GM21619 (cell line): Measurements from ENCODE around the gene DNAAF3.
"Not testable (repeated sequence)": the region's sequence is repeated elsewhere in the genome, so short reads cannot be mapped to it uniquely, and the experiment has no call there.

Experiments used
- ATAC-seq: cut with Tn5 transposase; IDR thresholded peaks from one replicate; pipeline ENCODE4 v1.9.1; 2021; ENCODE audit not compliant: unreplicated experiment

Gene DNAAF3

DNA sequence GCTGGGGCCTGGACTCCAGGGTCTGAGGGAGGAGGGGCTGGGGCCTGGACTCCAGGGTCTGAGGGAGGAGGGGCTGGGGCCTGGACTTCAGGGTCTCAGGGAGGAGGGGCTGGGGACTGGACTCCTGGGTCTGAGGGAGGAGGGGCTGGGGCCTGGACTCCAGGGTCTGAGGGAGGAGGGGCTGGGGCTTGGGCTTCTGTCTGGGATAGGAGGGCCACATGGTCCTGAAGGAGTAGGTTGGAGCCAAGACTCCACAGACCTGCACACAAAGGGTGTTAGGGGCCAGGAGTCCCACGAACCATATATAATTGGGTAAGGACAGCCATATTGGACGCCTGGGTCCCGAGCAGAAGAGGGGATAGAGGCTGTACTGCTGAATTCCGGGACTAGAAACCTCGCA is 10.6 kb downstream of the DNAAF3 start:
- not testable (repeated sequence) for ATAC-seq

DNA sequence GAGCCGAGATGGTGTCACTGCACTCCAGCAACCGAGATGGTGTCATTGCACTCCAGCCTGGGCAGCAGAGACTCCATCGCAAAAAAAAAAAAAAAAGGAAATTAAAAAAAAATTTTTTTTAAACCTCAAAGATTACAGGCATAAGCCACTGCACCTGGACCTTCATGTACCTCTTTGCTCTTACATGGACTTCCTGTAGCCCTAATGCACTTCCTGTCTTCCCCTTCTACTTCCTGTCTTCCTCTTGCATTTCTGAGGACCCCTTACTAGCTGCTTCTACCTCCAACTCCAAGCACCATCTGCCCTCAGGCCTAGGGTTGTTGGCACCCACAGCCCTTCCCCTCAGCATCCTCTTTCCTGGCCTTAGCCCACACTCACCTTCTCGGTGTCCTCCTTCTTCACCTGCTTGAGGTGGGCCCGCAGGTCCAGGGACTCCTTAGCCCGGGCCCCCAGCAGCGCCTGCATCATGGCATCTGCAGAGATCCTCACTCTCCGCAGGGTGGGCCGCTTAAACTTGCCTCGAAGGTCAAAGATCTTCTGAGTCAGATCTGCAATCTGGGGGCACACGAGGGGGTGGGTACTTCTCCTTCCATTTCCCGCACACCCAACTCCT is 12.7 kb downstream of the DNAAF3 start:
- ATAC-seq, result no peak

DNA sequence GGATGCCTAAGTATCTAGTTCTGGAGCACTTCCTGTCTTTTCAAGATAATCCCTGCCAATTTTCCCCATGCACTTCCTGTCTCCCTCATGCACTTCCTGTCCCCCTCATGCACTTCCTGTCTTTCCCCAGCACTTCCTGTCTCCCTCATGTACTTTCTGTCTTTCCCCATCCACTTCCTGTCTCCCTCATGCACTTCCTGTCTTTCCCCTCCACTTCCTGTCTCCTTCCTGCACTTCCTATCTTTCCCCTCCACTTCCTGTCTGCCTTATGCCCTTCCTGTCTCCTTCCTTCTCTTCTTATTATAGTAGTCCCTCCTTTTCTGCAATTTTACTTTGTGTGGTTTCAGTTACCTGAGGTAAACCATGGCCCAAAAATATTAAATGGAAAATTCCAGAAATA is 14.4 kb downstream of the DNAAF3 start:
- ATAC-seq, result no peak

- ATAC-seq, result no peak
These were observed 17.1 kb downstream of the DNAAF3 start, which contains the start of gene TNNT1 for GRCh38 chr19:55149078-55150003. TSS of gene TNNT1 (minus strand) at chr19:55149206. CDS start at chr19:55147157, 2,049 bp downstream.

DNA sequence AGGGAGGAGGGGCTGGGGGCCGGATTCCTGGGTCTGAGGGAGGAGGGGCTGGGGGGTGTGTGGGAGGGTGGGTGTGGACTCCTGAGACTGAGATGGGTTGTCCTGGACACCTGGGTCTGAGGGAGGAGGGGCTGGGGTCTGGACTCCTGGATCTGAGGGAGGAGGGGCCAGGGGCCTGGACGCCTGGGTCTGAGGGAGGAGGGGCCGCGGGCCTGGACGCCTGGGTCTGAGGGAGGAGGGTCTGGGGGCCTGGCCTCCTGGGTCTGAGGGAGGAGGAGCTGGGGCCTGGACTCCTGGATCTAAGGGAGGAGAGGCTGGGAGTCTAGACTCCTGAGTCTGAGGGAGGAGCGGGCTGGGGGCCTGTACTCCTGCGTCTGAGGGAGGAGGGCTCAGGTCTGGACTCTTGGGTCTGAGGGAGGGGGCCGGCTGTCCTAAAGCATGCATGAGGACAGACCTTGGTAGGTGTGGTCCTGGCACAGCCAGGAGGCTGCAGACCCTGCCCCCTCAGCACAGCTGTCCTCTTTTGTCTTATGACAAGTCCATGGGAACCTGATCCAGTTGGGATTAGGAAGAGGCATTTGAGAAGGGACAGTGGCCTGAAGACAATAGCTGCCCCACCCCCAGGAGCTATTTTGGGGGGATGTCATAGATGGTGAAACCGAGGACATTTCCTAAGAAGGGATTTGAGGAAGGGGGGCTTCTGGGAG is 18.7 kb downstream of the DNAAF3 start:
- ATAC-seq, result no peak

DNA sequence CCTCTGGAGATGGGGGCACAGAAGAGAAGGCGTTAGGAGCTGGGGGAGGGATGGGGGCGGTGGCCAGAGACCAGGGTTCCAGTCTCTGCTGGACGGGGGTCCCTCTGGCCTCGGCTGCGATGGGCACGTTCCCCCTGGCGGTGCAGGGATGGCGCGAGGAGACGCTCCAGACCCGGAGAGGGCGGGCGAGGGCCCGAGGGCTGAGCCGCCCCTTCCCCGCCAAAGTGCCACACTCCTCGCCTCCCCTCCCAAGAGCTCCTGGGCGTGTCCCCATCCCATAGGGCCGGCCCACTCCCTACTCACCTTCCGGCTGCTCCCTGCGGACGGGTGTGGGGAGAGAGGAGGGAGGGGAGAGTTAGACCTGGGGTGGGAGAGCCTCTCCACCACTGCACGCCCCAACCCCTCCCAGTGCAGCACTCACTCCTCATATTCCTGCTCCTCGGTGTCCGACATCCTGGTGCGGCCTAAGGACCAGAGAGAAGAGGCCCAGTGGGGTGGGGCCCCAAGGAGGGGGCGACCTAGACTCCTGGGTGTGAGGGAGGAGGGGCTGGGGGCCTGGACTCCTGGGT is 19.6 kb downstream of the DNAAF3 start:
- ATAC-seq, result no peak

GRCh38 chr19:55146078-55146704 is 20.2 kb downstream of the DNAAF3 start:
- ATAC-seq, result no peak

GRCh38 chr19:55145232-55145631 is 21.2 kb downstream of the DNAAF3 start:
- ATAC-seq, result no peak

DNA sequence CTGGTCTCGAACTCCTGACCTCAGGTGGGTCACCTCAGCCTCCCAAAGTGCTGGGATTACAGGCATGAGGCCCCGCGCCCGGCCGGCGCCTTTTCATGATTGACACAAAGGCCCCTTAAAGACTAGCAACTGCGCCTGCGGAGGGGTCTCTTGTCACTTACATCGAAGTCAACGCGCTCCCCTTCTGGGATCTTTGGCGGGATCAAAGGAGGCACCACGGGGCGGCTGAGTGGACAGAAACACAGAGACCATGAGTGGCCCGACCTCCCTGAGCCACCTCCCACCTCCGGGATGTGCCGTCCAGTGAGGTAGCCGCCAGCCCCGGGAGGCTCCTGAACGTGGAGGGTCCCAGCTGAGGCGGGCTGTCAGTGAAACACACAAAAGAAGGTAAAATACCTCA is 24.7 kb downstream of the DNAAF3 start:
- no peak for ATAC-seq

DNA sequence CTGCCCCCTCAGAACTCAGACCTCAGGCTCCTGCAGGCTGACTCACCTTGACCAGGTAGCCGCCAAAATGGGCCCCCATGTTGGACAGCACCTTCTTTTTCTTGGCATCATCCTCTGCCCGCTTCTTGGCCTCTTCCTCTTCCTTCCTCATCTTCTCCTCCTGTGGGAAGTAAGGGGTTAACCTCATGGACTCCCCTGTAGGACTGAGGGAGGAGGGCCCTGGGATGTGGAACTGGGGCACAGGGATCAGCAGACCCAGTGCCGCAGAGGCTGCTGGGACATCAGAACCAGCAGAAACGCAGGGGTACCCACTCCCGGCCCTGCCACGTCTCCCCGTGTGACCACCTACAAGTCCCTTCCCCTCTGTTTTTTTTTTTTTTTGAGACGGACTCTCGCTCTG is 28.5 kb downstream of the DNAAF3 start:
- no peak for ATAC-seq

- ATAC-seq, result no peak
These were observed 29.9 kb downstream of the DNAAF3 start for GRCh38 chr19:55136399-55137102.

- ATAC-seq, result no peak
These were observed 31.7 kb downstream of the DNAAF3 start for GRCh38 chr19:55134736-55135135.

DNA sequence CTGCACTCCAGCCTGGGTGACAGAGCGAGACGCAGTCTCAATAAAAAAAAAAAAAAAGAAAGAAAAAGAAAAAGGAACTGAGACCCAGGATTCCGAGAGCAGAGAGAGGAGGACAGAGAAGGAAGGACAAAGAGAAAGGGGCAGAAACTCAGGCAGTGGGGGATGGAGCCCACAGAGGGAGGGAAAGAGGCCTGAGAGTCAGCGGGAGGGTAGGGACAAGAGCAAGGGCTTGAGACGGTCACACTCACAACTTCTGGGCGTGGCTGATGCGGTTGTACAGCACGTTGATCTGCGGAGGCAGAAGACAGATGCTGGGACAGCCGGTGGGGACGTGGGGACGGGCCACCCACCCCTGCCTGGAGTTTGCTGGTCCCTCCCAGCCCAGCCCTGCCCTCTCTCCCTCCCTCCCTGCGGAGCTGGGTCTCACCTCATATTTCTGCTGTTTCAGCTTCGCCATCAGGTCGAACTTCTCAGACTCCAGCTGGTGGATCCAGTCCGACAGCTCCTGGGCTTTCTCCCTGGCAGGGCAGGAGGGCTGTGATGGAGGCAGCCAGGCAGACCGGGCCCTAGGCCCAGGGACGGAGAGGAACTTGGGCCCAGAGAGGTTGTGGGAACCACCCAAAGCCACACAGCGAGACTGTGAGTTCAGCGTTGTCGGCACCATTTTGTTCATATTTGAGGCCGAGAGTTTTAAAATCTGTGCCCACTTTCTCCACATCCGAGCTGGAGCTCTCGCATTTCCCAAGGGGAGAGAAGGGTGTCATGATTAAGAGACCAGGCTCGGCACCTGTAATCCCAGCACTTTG is 32.6 kb downstream of the DNAAF3 start:
- no peak for ATAC-seq

GRCh38 chr19:55132453-55133129 is 33.8 kb downstream of the DNAAF3 start:
- no peak for ATAC-seq

GRCh38 chr19:55131421-55131820 is 35.0 kb downstream of the DNAAF3 start:
- ATAC-seq, result no peak

DNA sequence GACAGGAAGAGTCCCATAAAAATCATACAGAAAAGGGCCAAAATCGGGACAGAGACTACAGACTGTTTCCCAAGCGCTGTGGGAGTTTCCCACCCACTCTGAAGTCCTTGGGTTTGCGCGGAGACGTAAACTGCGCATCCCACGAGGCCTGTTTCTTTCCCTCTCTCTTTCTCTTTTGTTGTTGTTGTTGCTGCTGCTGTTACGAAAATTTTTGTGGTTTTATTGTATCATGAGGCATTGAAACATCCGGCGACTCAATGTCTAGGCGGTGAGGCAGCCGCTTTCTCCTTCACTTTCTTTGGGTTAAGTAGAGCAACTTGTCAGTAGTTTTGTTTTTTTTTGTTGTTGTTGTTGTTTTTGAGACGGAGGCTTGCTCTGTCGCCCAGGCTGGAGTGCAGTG is 47.4 kb downstream of the DNAAF3 start:
- no peak for ATAC-seq

GRCh38 chr19:55118401-55118991 is 47.9 kb downstream of the DNAAF3 start:
- no peak for ATAC-seq

GRCh38 chr19:55117663-55118391 is 48.6 kb downstream of the DNAAF3 start:
- peak; percentile 82 for ATAC-seq
